H1 (cell line): Measurements from ENCODE around the gene PEAK3. TPM values are rescaled to one million over a fixed set of nuclear protein-coding genes. Genes with fewer than 3 reads are reported as not detected.

Source experiments
- CTCF ChIA-PET: fragments of 300-600 bp; sonication (Branson Sonifier 250); formaldehyde crosslinking; loops from one replicate; lab custom pipeline; 2021; ENCODE audit not compliant: partially characterized antibody; lab: Charles Lee
- POLR2A ChIA-PET: fragments of 300-600 bp; sonication (Branson Sonifier 250); formaldehyde crosslinking; loops from one replicate; lab custom pipeline; 2021; ENCODE audit warnings: inconsistent platforms; ENCODE audit not compliant: partially characterized antibody; lab: Charles Lee
- DNase-seq, 2 experiments: peaks; one replicate each; pipeline versions ENCODE4 v3.0.0 to v3.0.0-alpha.2; 2010 to 2022; ENCODE audit warnings: low spot score in 2 of 2, low read depth in 1 of 2, mixed read lengths in 1 of 2
- FAIRE-seq: peaks from 2 replicates; lab custom pipeline; 2011; peaks lifted over from hg19 to GRCh38; lab: Jason Lieb, UNC
- H2AFZ ChIP-seq: 2 replicates; pipeline ENCODE4 v1.8.1; 2012; ENCODE audit warnings: low read length, inconsistent platforms
- H2AK5ac ChIP-seq: 2 replicates; pipeline ENCODE4 v1.6.1; 2013; ENCODE audit warnings: low read depth, low read length
- H2BK120ac ChIP-seq: replicated peaks from 2 replicates; pipeline ENCODE3; 2013; ENCODE audit warnings: low read depth, low read length, inconsistent platforms
- H2BK12ac ChIP-seq: 2 replicates; pipeline ENCODE4 v1.6.1; 2013; ENCODE audit warnings: low read depth, low read length
- H2BK15ac ChIP-seq: 2 replicates; pipeline ENCODE4 v1.6.1; 2013; ENCODE audit warnings: low read length
- H2BK20ac ChIP-seq: 2 replicates; pipeline ENCODE4 v1.6.1; 2013; ENCODE audit warnings: low read length
- H2BK5ac ChIP-seq: 2 replicates; pipeline ENCODE4 v1.6.1; 2013; ENCODE audit warnings: low read depth, low read length
- H3K14ac ChIP-seq: 2 replicates; pipeline ENCODE4 v1.6.1; 2013; ENCODE audit warnings: inconsistent platforms; ENCODE audit not compliant: insufficient read length
- H3K18ac ChIP-seq: 2 replicates; pipeline ENCODE4 v1.6.1; 2013; ENCODE audit warnings: low read length; ENCODE audit errors: extremely low read depth
- H3K23ac ChIP-seq: 2 replicates; pipeline ENCODE4 v1.6.1; 2013; ENCODE audit warnings: inconsistent platforms; ENCODE audit not compliant: insufficient read length
- H3K23me2 ChIP-seq: 2 replicates; pipeline ENCODE4 v1.6.1; 2013; ENCODE audit warnings: low read depth, low read length
- H3K27ac ChIP-seq: 2 replicates; pipeline ENCODE4 v1.6.1; 2011; ENCODE audit warnings: low read depth, low read length, inconsistent platforms
- H3K27me3 ChIP-seq, 4 experiments: replicated peaks in 1 of 4; 1 replicate in 1 of 4; 2 replicates in 3 of 4; pipeline versions ENCODE4 v1.6.1 to v1.8.1; 2011 to 2013; ENCODE audit warnings: low read length in 3 of 4, mild to moderate bottlenecking in 3 of 4, inconsistent platforms in 2 of 4, mixed read lengths in 2 of 4, moderate library complexity in 1 of 4; ENCODE audit not compliant: control insufficient read depth in 3 of 4, insufficient read depth in 3 of 4; ENCODE audit errors: extremely low read depth in 1 of 4
- H3K36me3 ChIP-seq, 4 experiments: 2 replicates each; pipeline versions ENCODE4 v1.6.1 to v1.8.1; 2011 to 2013; ENCODE audit warnings: mild to moderate bottlenecking in 4 of 4, low read length in 3 of 4, moderate library complexity in 2 of 4, control low read depth in 1 of 4, inconsistent platforms in 1 of 4; ENCODE audit not compliant: insufficient read depth in 4 of 4, control insufficient read depth in 2 of 4
- H3K4ac ChIP-seq: replicated peaks from 2 replicates; pipeline ENCODE3; 2013; ENCODE audit warnings: low read length, low read depth, mixed read lengths, inconsistent platforms; ENCODE audit not compliant: insufficient read length
- H3K4me1 ChIP-seq, 4 experiments: replicated peaks in 1 of 4; 1 replicate in 1 of 4; 2 replicates in 3 of 4; pipeline versions ENCODE4 v1.6.1 to v1.8.1; 2011 to 2013; ENCODE audit warnings: low read length in 3 of 4, inconsistent platforms in 2 of 4, mixed read lengths in 1 of 4; ENCODE audit not compliant: insufficient read depth in 4 of 4, control insufficient read depth in 3 of 4
- H3K4me2 ChIP-seq, 2 experiments: 2 replicates each; pipeline versions ENCODE4 v1.6.1 to v1.8.1; 2011 to 2013; ENCODE audit warnings: low read depth in 2 of 2, low read length in 2 of 2, control low read depth in 1 of 2, inconsistent platforms in 1 of 2, mild to moderate bottlenecking in 1 of 2; ENCODE audit not compliant: insufficient read depth in 1 of 2
- H3K4me3 ChIP-seq, 4 experiments: fragments of 200-600, 300-600 bp in 1 of 4; sonication (generic), shearing (Covaris generic), sonication (Bioruptor Twin) in 1 of 4; 2 replicates each; pipeline versions ENCODE4 v1.5.1 to v1.8.1; 2011 to 2016; ENCODE audit warnings: low read length in 4 of 4, low read depth in 3 of 4, control low read depth in 2 of 4, inconsistent platforms in 2 of 4, mild to moderate bottlenecking in 2 of 4, mixed read lengths in 1 of 4, moderate library complexity in 1 of 4; ENCODE audit not compliant: insufficient read depth in 2 of 4; ENCODE audit errors: extremely low read depth in 1 of 4
- H3K56ac ChIP-seq: replicated peaks from 2 replicates; pipeline ENCODE3; 2013; ENCODE audit warnings: low read depth, mild to moderate bottlenecking, mixed read lengths, low read length, inconsistent platforms; ENCODE audit not compliant: insufficient read length
- H3K79me1 ChIP-seq: 2 replicates; pipeline ENCODE4 v1.6.1; 2013; ENCODE audit warnings: low read depth, low read length, control low read depth
- H3K79me2 ChIP-seq, 2 experiments: 2 replicates each; pipeline versions ENCODE4 v1.6.1 to v1.8.1; 2012 to 2013; ENCODE audit warnings: low read length in 2 of 2, mild to moderate bottlenecking in 2 of 2, inconsistent platforms in 1 of 2; ENCODE audit not compliant: insufficient read depth in 2 of 2, control insufficient read depth in 1 of 2
- H3K9ac ChIP-seq, 4 experiments: replicated peaks in 1 of 4; 1 replicate in 1 of 4; 2 replicates in 3 of 4; pipeline versions ENCODE4 v1.6.1 to v1.8.1; 2011 to 2013; ENCODE audit warnings: low read depth in 3 of 4, low read length in 3 of 4, control low read depth in 2 of 4, mild to moderate bottlenecking in 2 of 4, moderate library complexity in 2 of 4, inconsistent platforms in 1 of 4; ENCODE audit errors: extremely low read depth in 1 of 4
- H3K9me3 ChIP-seq, 2 experiments: 2 replicates each; pipeline versions ENCODE4 v1.6.1 to v1.8.1; 2012 to 2013; ENCODE audit warnings: mild to moderate bottlenecking in 2 of 2, moderate library complexity in 2 of 2, control low read depth in 1 of 2, inconsistent platforms in 1 of 2, low read depth in 1 of 2, low read length in 1 of 2, mixed read lengths in 1 of 2; ENCODE audit not compliant: insufficient read depth in 2 of 2
- H4K20me1 ChIP-seq, 2 experiments: replicated peaks in 1 of 2; 2 replicates each; pipeline versions ENCODE3 to v1.8.1; 2011 to 2013; ENCODE audit warnings: inconsistent platforms in 2 of 2, low read length in 2 of 2, mild to moderate bottlenecking in 1 of 2; ENCODE audit not compliant: insufficient read depth in 2 of 2, control insufficient read depth in 1 of 2
- H4K5ac ChIP-seq: 2 replicates; pipeline ENCODE4 v1.6.1; 2013; ENCODE audit warnings: low read length, low read depth, mixed read lengths, inconsistent platforms; ENCODE audit not compliant: insufficient read length
- H4K8ac ChIP-seq: 2 replicates; pipeline ENCODE4 v1.8.0; 2013; ENCODE audit warnings: mild to moderate bottlenecking, moderate library complexity, low read length, inconsistent platforms; ENCODE audit not compliant: insufficient read depth; ENCODE audit errors: extremely low read depth
- H4K91ac ChIP-seq: replicated peaks from 2 replicates; pipeline ENCODE3; 2013; ENCODE audit warnings: low read length, mixed read lengths, inconsistent platforms; ENCODE audit not compliant: insufficient read length
- CHD2 ChIP-seq: IDR thresholded peaks from 2 replicates; pipeline ENCODE4 v1.6.1; 2012; ENCODE audit warnings: low read length, improper control_type of control experiment
- GABPA ChIP-seq: IDR thresholded peaks from 2 replicates; pipeline ENCODE4 v1.6.1; 2011; ENCODE audit warnings: mild to moderate bottlenecking, low read length, moderate library complexity, borderline replicate concordance; ENCODE audit not compliant: insufficient read depth
- JUN ChIP-seq: IDR thresholded peaks from 2 replicates; pipeline ENCODE4 v1.6.1; 2011; ENCODE audit warnings: low read depth, mild to moderate bottlenecking, improper control_type of control experiment, low read length
- JUND ChIP-seq: IDR thresholded peaks from 2 replicates; pipeline ENCODE4 v1.6.1; 2011; ENCODE audit warnings: mild to moderate bottlenecking, improper control_type of control experiment, low read length
- RBBP5 ChIP-seq: IDR thresholded peaks from 2 replicates; pipeline ENCODE4 v1.7.1; 2012; ENCODE audit warnings: low read depth, mild to moderate bottlenecking, inconsistent platforms, low read length, moderate library complexity, borderline replicate concordance
- WGBS, 2 experiments: shearing (Covaris generic) in 1 of 2; methylation state at CpG; one replicate each; pipeline versions ENCODE4 v1.1.6 to v1.1.7; 2013 to 2015; ENCODE audit warnings: low lambda C conversion rate in 2 of 2, mixed read lengths in 2 of 2, inconsistent platforms in 1 of 2, low coverage in 1 of 2, missing lambda C conversion rate in 1 of 2; ENCODE audit not compliant: insufficient replicate concordance in 2 of 2, insufficient coverage in 1 of 2, insufficient read length in 1 of 2; ENCODE audit errors: extremely low coverage in 1 of 2, missing lambda C conversion rate in 1 of 2; 5-methylcytosine and 5-hydroxymethylcytosine counted together
- polyA plus RNA-seq, 7 experiments: library from polyadenylated mRNA; depleted of rRNA in 3 of 7; stranded (reverse) in 5 of 7; unstranded in 2 of 7; fragments of >200 nt in 5 of 7; fragments of 200-250 nt in 2 of 7; gene quantifications; 1 replicate in 5 of 7; 2 replicates in 1 of 7; 4 replicates in 1 of 7; pipeline versions ENCODE4 v1.2.1 to v1.2.3, GENCODE V29; 2011 to 2013; ENCODE audit warnings: missing spikeins in 2 of 7, mixed read lengths in 2 of 7
- total RNA-seq: library from RNA; stranded (reverse); fragmentation: NEBNext Ultra II Directional; extraction: Animal tissue kit (Norgen Biotek cat#: 25700); gene quantifications from 2 replicates; pipeline ENCODE4 v1.2.1, GENCODE V29; 2021
- TF ChIP-seq, protein P1 (sequence below), 3 experiments: IDR thresholded peaks; 1 replicate in 2 of 3; 2 replicates in 1 of 3; pipeline versions ENCODE4 v1.5.1 to v1.6.1; 2011; ENCODE audit warnings: low read length in 3 of 3, mild to moderate bottlenecking in 3 of 3, inconsistent platforms in 2 of 3, low read depth in 1 of 3, moderate library complexity in 1 of 3; ENCODE audit not compliant: insufficient read depth in 1 of 3; ENCODE audit errors: control extremely low read depth in 1 of 3
- TF ChIP-seq, protein P2 (sequence below): IDR thresholded peaks from 2 replicates; pipeline ENCODE4 v1.6.1; 2012; ENCODE audit warnings: inconsistent platforms

Gene PEAK3
- total and polyA plus RNA-seq, 2 of the 8 experiments (the other 6 are each of a cell fraction or from before 2014, with no cell fraction given) = not detected

DNA sequence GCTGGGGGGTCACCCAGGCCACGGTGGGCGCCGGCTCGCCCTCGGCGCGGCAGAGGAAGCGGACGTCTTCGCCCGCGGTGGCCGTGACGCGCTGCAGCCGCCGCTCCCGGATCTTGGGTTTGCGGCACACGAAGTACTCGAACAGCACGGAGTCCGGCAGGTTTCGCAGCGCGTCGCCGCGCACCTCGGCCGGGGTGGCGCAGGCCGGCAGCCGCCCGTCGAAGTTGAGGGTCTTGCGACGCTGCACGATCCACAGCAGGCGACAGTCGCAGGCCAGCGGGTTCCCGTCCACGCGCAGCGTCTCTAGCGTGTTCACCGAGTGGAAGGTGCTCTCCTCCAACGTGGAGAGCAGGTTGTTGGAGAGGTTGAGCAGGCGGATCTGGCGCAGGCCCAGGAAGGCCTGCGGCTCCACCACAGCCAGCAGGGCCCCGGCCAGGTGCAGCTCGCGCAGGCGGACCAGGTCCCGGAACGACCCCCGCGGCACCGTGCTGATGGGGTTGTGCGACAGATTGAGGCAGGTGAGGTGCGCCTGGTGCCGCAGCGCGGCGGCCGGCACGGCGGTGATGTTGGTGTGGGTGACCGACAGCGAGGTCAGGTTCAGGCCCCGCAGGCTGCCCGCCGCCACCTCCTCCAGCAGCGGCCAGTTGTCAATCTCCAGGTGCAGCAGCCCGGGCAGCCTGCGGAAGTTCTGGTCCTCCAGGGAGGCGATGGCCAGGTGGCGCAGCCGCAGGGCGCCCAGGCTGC is 8.6 kb upstream of the PEAK3 start:
- Histone ChIP-seq H3K79me1 (no peaks in the 10 kb centered on the region), H3K56ac (no peak overlapping the region), H2BK15ac (peak overlapping the region; percentile 99; the same call in 1 of the 2 replicates), H3K23me2 (peaks cover 10% of the 10 kb centered on the region; the same call in 1 of the 2 replicates), H2BK5ac (no peak overlapping the region), H4K91ac (no peak overlapping the region), H3K27me3 (peaks cover 40 to 67% (median 59%) of the 10 kb centered on the region in 4 experiments), H2AFZ (no peak overlapping the region), H3K9ac (no peak overlapping the region), H4K20me1 (peaks cover 0 to 11% of the 10 kb centered on the region in 2 experiments), H3K4me3 (peak overlapping the region in 3 of 4 experiments; percentile 21 to 56 (median 36); a peak in 6 of 8 replicates), H2AK5ac (no peak overlapping the region), H3K9me3 (no peaks in the 10 kb centered on the region), H3K36me3 (peaks cover 0 to 6% (median 0%) of the 10 kb centered on the region in 4 experiments; a peak in 1 of 8 replicates), H3K4ac (no peak overlapping the region), H2BK120ac (no peak overlapping the region), H3K14ac (no peak overlapping the region), H2BK20ac (no peak overlapping the region), H2BK12ac (peak overlapping the region; percentile 92; the same call in 1 of the 2 replicates), H3K4me1 (peaks cover 0 to 24% (median 9%) of the 10 kb centered on the region in 4 experiments; a peak in 5 of 7 replicates), H4K8ac (peak overlapping the region; percentile 75; the same call in 1 of the 2 replicates), H4K5ac (no peak overlapping the region), H3K18ac (peak overlapping the region; percentile 48; the same call in 1 of the 2 replicates), H3K4me2 (peak overlapping the region; percentile 58 to 97), H3K23ac (no peak overlapping the region), H3K79me2 (no peaks in the 10 kb centered on the region), H3K27ac (no peak overlapping the region)
- ChIA-PET POLR2A (interaction anchor here (0.5 to 2.1 kb wide), 14 partner anchors 7 to 212 kb away, joined by 3 to 17 read pairs (median 3); partner anchors contain the start of gene AMH), CTCF (interaction anchor here (0.6 to 2.3 kb wide), 9 partner anchors 13 to 443 kb away, joined by 3 to 20 read pairs (median 4); no protein-coding TSS in a partner anchor)
- DNase-seq (peak in 1 of 2 experiments; percentile 79), FAIRE-seq (no peak)
- 5% methylated on average over 76 of the region's 82 CpGs; no CpG with 5 or more reads in 1 of the 2 experiments for WGBS, 2 experiments
- TF ChIP-seq JUND = no peak
- TF ChIP-seq, protein P1, sequence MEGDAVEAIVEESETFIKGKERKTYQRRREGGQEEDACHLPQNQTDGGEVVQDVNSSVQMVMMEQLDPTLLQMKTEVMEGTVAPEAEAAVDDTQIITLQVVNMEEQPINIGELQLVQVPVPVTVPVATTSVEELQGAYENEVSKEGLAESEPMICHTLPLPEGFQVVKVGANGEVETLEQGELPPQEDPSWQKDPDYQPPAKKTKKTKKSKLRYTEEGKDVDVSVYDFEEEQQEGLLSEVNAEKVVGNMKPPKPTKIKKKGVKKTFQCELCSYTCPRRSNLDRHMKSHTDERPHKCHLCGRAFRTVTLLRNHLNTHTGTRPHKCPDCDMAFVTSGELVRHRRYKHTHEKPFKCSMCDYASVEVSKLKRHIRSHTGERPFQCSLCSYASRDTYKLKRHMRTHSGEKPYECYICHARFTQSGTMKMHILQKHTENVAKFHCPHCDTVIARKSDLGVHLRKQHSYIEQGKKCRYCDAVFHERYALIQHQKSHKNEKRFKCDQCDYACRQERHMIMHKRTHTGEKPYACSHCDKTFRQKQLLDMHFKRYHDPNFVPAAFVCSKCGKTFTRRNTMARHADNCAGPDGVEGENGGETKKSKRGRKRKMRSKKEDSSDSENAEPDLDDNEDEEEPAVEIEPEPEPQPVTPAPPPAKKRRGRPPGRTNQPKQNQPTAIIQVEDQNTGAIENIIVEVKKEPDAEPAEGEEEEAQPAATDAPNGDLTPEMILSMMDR (IDR thresholded peaks at IDR 0.05; ENCODE audit: control extremely low read depth in 1 of 3, insufficient read depth in 1 of 3, low read depth in 1 of 3, low read length in 3 of 3) = no peak
- no peak for TF ChIP-seq JUN
- no peak for TF ChIP-seq RBBP5
- no peak; the same call in none of the 2 replicates for TF ChIP-seq GABPA
- no peak for TF ChIP-seq CHD2
- TF ChIP-seq, protein P2, sequence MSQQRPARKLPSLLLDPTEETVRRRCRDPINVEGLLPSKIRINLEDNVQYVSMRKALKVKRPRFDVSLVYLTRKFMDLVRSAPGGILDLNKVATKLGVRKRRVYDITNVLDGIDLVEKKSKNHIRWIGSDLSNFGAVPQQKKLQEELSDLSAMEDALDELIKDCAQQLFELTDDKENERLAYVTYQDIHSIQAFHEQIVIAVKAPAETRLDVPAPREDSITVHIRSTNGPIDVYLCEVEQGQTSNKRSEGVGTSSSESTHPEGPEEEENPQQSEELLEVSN = peak; percentile 54
